Keratinocyte (primary cell): ENCODE measurements around the gene KIZ. TPM values are rescaled to one million over a fixed set of nuclear protein-coding genes. Genes with fewer than 3 reads are reported as not detected.

ENCODE experiments used
- DNase-seq: peaks from one replicate; pipeline ENCODE4 v3.0.0-alpha.2; 2011; ENCODE audit warnings: low read depth, missing footprints, low spot score
- FAIRE-seq: peaks from 2 replicates; lab custom pipeline; 2011; peaks lifted over from hg19 to GRCh38; lab: Jason Lieb, UNC
- H2AFZ ChIP-seq: 2 replicates; pipeline ENCODE4 v1.6.0; 2012; ENCODE audit warnings: low read length, control low read depth, inconsistent platforms; ENCODE audit not compliant: control insufficient read depth
- H3K27ac ChIP-seq: 2 replicates; pipeline ENCODE4 v1.5.1; 2011; ENCODE audit warnings: low read length; ENCODE audit not compliant: control insufficient read depth, insufficient read depth
- H3K27me3 ChIP-seq: 3 replicates; pipeline ENCODE4 v1.6.0; 2011; ENCODE audit warnings: low read length; ENCODE audit not compliant: control insufficient read depth, insufficient read depth; ENCODE audit errors: extremely low read depth
- H3K36me3 ChIP-seq, 2 experiments: 2 replicates in 1 of 2; 3 replicates in 1 of 2; pipeline ENCODE4 v1.5.1; 2011; ENCODE audit warnings: low read length in 2 of 2, mild to moderate bottlenecking in 1 of 2; ENCODE audit not compliant: control insufficient read depth in 2 of 2, insufficient read depth in 2 of 2; ENCODE audit errors: extremely low read depth in 1 of 2
- H3K4me1 ChIP-seq: 3 replicates; pipeline ENCODE4 v1.5.1; 2011; ENCODE audit warnings: low read length; ENCODE audit not compliant: control insufficient read depth, insufficient read depth; ENCODE audit errors: extremely low read depth
- H3K4me2 ChIP-seq: 3 replicates; pipeline ENCODE4 v1.6.0; 2011; ENCODE audit warnings: low read depth, low read length; ENCODE audit not compliant: control insufficient read depth, insufficient read depth; ENCODE audit errors: extremely low read depth
- H3K4me3 ChIP-seq, 3 experiments: fragments of 200-600 bp in 1 of 3; sonication (generic) in 1 of 3; 2 replicates in 2 of 3; 3 replicates in 1 of 3; pipeline ENCODE4 v1.5.1; 2011 to 2016; ENCODE audit warnings: low read length in 3 of 3, mild to moderate bottlenecking in 3 of 3, control low read depth in 2 of 3, inconsistent platforms in 1 of 3, low read depth in 1 of 3, mixed read lengths in 1 of 3, mixed run types in 1 of 3, moderate library complexity in 1 of 3; ENCODE audit not compliant: control insufficient read depth in 2 of 3, insufficient read depth in 2 of 3; ENCODE audit errors: extremely low read depth in 1 of 3
- H3K79me2 ChIP-seq: 2 replicates; pipeline ENCODE4 v1.6.0; 2012; ENCODE audit warnings: low read length; ENCODE audit not compliant: control insufficient read depth, insufficient read depth
- H3K9ac ChIP-seq: 3 replicates; pipeline ENCODE4 v1.6.0; 2011; ENCODE audit warnings: low read length; ENCODE audit not compliant: control insufficient read depth, insufficient read depth; ENCODE audit errors: extremely low read depth
- H3K9me1 ChIP-seq: 3 replicates; pipeline ENCODE4 v1.6.0; 2011; ENCODE audit warnings: low read length; ENCODE audit not compliant: control insufficient read depth, insufficient read depth; ENCODE audit errors: extremely low read depth
- H3K9me3 ChIP-seq: 2 replicates; pipeline ENCODE4 v1.5.1; 2012; ENCODE audit warnings: low read depth, low read length; ENCODE audit not compliant: control insufficient read depth
- H4K20me1 ChIP-seq: 3 replicates; pipeline ENCODE4 v1.6.0; 2011; ENCODE audit warnings: low read length; ENCODE audit not compliant: control insufficient read depth, insufficient read depth; ENCODE audit errors: extremely low read depth
- EZH2 ChIP-seq: IDR thresholded peaks from one replicate; pipeline ENCODE4 v1.6.1; 2012; ENCODE audit warnings: inconsistent platforms, mild to moderate bottlenecking, low read length, moderate library complexity
- dilution Hi-C: fragments of 300-500 bp; cut with MboI; formaldehyde crosslinking; loops from one replicate; pipeline ENCODE4 v1.7.0; 2020; ENCODE audit warnings: low sequenced_read_pairs; ENCODE audit not compliant: extremely low pct_ligation_motif_present
- polyA plus RNA-seq, 5 experiments: library from polyadenylated mRNA; depleted of rRNA in 3 of 5; stranded (reverse) in 3 of 5; stranded (forward) in 1 of 5; unstranded in 1 of 5; fragments of >200 nt; gene quantifications; 1 replicate in 1 of 5; 2 replicates in 3 of 5; 3 replicates in 1 of 5; pipeline versions ENCODE4 v1.2.1 to v1.2.3, GENCODE V29; 2011 to 2012; ENCODE audit warnings: missing spikeins in 2 of 5, low read depth in 1 of 5, low replicate concordance in 1 of 5
- TF ChIP-seq, protein P1 (sequence below), 3 experiments: IDR thresholded peaks in 1 of 3; conservative IDR thresholded peaks in 1 of 3; optimal IDR thresholded peaks in 1 of 3; 2 replicates in 2 of 3; 3 replicates in 1 of 3; pipeline versions ENCODE3 to v1.5.1; 2011; ENCODE audit warnings: low read length in 3 of 3, mild to moderate bottlenecking in 3 of 3, moderate library complexity in 2 of 3, control low read depth in 1 of 3, inconsistent platforms in 1 of 3; ENCODE audit not compliant: insufficient read depth in 2 of 3; ENCODE audit errors: extremely low read depth in 1 of 3

Gene KIZ
- polyA plus RNA-seq, 1 donor (not counting 4 experiments of a cell fraction or from before 2014, with no cell fraction given): 21.3 TPM

DNA sequence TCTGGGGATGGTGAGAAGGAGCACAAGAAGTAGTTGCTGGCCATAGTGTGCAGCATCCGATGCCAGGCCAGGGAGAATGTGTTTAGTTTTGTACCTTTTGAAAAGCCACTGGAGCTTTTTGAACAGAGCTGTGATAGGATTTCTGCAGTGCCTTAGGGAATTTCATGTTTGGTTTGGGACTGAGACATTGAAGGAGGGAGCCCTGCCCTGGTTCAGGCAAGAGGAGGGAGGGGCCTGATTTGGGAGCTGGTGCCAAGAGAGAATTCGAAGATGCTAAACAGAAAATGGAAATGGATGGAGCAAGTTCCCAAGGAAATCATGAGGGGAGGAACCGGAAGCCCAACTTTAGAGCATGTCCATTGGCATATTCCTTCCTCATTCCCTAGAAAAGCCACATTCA lies 80.7 kb downstream of the KIZ start:
- Histone ChIP-seq H3K27ac (no peak overlapping the region), H3K9me1 (no peaks in the 10 kb centered on the region), H3K4me1 (no peaks in the 10 kb centered on the region), H4K20me1 (no peaks in the 10 kb centered on the region), H3K9ac (no peak overlapping the region), H3K79me2 (no peaks in the 10 kb centered on the region), H2AFZ (no peak overlapping the region), H3K36me3 (no peaks in the 10 kb centered on the region), H3K27me3 (no peaks in the 10 kb centered on the region), H3K9me3 (no peaks in the 10 kb centered on the region), H3K4me2 (no peak overlapping the region), H3K4me3 (no peak overlapping the region)
- DNase-seq (no peak), FAIRE-seq (no peak)
- no peak for TF ChIP-seq EZH2
- TF ChIP-seq, protein P1, sequence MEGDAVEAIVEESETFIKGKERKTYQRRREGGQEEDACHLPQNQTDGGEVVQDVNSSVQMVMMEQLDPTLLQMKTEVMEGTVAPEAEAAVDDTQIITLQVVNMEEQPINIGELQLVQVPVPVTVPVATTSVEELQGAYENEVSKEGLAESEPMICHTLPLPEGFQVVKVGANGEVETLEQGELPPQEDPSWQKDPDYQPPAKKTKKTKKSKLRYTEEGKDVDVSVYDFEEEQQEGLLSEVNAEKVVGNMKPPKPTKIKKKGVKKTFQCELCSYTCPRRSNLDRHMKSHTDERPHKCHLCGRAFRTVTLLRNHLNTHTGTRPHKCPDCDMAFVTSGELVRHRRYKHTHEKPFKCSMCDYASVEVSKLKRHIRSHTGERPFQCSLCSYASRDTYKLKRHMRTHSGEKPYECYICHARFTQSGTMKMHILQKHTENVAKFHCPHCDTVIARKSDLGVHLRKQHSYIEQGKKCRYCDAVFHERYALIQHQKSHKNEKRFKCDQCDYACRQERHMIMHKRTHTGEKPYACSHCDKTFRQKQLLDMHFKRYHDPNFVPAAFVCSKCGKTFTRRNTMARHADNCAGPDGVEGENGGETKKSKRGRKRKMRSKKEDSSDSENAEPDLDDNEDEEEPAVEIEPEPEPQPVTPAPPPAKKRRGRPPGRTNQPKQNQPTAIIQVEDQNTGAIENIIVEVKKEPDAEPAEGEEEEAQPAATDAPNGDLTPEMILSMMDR (optimal IDR thresholded peaks at IDR 0.05 in 1 of 3, IDR thresholded peaks at IDR 0.05 in 1 of 3, conservative IDR thresholded peaks at IDR 0.05 in 1 of 3; ENCODE audit: extremely low read depth in 1 of 3, insufficient read depth in 2 of 3, low read length in 3 of 3): no peak
- dilution Hi-C loops: no loop called here

DNA sequence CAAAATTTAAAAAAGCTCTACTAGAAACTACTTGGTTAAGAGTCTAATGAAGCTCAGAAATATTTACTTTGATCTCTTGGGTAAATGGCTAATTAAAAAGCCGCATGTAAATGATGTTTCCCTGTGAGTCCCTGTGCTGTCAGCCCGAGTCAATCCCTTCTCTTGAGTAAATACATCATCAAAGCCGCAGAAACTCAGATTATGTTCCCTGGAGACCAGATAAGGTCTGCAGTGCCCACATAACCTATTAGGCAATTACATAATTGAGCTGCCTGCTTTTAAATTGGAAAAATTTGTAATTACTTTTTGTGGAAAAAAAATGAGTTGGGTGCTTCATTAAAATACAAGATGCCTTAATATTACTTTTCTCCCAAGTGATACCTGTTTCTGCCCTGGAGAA lies 83.1 kb downstream of the KIZ start:
- Histone ChIP-seq H3K9ac (no peak overlapping the region), H3K9me1 (no peaks in the 10 kb centered on the region), H2AFZ (no peak overlapping the region), H3K4me2 (no peak overlapping the region), H3K9me3 (no peaks in the 10 kb centered on the region), H3K4me1 (no peaks in the 10 kb centered on the region), H3K36me3 (no peaks in the 10 kb centered on the region), H3K79me2 (no peaks in the 10 kb centered on the region), H3K27me3 (no peaks in the 10 kb centered on the region), H4K20me1 (no peaks in the 10 kb centered on the region), H3K4me3 (no peak overlapping the region), H3K27ac (no peak overlapping the region)
- dilution Hi-C loops: no loop called here
- no peak for TF ChIP-seq EZH2
- TF ChIP-seq, protein P1 (optimal IDR thresholded peaks at IDR 0.05 in 1 of 3, IDR thresholded peaks at IDR 0.05 in 1 of 3, conservative IDR thresholded peaks at IDR 0.05 in 1 of 3; ENCODE audit: extremely low read depth in 1 of 3, insufficient read depth in 2 of 3, low read length in 3 of 3): no peak
- FAIRE-seq (no peak), DNase-seq (no peak)
